M059J (cell line): Measurements from ENCODE around the gene BRD1. TPM values are rescaled to one million over a fixed set of nuclear protein-coding genes. Genes with fewer than 3 reads are reported as not detected.
"Not testable (repeated sequence)": the region's sequence is repeated elsewhere in the genome, so short reads cannot be mapped to it uniquely, and the experiment has no call there.

Experiments
- DNase-seq: peaks from one replicate; pipeline ENCODE4 v3.0.0-alpha.2; 2012; ENCODE audit warnings: low read depth
- total RNA-seq: library from RNA; depleted of rRNA; stranded (reverse); fragments of >200 nt; shearing (Covaris generic); gene quantifications from 2 replicates; pipeline ENCODE4 v1.2.3, GENCODE V29; 2014

Gene BRD1
- total RNA-seq, 1 experiment from 2014 or later, result 10.2 TPM

DNA sequence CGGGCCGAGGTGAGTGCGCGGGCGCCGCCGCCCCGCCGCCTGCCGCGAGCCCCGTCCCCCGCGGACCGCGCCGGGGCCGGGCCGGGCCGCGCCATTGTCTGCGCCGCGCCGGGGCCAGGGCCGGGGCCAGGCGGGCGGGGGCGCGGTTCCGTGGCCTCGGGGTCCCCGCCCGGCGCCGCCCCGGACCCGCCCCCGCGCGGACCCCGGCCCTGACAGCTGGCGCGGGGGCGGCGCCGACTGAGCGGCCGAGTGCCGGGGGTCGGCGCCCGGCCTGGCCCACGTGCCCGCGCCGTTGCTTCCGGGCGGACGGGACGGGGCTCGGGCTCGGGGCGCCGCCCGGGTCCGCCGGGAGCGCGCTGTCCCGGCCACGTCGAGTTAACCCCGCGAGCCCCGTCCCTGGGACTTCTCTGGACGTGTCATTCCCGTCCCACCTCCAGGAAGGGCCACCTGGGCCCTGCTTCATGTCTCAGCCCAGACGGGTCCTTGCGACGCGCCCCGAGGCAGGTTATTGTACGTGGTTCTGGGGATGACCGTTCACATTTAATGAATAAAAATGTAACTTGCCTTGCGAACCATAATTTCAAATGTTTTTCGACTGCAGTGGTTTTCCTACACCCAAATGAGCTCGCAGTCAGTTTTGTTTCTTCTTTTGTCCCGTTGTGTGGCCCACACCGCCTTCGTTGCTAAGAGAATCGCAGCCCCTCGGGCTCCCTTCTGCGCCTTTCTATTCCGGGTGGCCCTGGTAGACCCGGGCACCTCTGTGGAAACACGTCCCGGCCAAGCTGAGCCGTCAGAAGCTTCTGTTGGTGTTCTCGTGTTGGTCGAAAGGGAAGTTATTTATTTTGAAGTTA is 26.5 kb upstream of the BRD1 start:
- DNase-seq, result peak; percentile 24

DNA sequence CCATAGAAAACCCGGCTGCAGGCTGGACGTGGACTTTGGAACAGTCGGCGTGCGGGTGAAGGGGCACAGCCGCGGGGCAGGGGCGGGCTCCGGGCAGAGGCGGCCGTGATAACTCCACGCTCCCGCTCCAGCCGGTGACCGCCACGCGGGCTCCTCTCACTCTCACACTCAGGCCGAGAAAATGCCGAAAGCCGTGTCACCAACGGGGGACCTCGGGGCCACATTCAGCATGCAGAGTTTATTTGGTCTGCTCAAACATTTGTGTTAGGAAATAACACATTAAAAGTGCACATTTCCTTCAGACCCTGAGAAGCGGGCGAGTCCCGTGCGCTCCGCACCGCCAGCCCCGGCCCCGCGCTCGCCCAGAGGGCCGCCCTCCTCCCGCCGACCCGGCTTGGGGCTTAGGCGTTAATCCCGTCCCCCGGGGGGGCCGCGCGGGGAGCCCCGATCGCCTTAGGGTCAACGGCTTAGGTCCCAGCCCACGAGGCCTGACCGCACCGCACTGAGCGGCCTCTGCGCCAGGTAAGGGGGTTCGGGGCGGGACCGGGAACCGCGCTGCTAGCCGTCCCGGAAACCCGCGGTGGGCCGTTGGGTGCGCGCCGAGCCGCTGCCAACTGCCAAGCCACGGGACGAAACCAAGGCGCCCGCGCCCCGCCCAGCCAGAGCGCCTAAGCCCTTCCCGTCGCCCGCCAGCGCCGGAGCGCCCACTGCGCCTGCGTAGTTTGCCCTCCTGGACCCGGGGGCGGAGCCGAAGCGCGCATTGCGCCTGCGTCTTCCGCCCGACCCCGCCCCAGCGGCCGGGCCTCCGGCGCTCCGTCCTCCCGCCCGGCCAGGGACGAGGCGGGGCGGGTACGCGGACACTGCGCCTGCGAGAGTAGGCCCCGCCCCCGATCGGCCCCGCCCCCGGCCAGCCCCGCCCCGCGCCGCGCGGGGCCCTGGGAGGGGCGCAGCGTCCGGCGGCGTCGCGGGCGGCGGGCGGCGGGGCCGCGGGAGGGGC is 25.5 kb upstream of the BRD1 start, which contains the start of gene ZBED4:
Gene ZBED4, plus strand, starts transcription at position 947 of the 997 bp plus-strand sequence. CDS start 29,819 bp downstream, outside the sequence.
- peak; percentile 92 for DNase-seq

DNA sequence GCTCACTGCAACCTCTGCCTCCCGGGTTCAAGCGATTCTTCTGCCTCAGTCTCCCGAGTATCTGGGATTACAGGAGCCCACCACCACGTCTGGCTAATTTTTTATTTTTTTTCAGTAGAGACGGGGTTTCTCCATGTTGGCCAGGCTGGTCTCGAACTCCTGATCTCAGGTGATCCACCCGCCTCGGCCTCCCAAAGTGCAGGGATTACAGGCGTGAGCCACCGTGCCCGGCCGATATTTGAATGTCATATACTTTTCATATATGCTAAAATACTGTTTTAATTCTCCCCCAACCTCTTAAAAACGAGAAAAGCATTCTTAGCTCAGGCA is 24.9 kb upstream of the BRD1 start:
- not testable (repeated sequence) for DNase-seq

DNA sequence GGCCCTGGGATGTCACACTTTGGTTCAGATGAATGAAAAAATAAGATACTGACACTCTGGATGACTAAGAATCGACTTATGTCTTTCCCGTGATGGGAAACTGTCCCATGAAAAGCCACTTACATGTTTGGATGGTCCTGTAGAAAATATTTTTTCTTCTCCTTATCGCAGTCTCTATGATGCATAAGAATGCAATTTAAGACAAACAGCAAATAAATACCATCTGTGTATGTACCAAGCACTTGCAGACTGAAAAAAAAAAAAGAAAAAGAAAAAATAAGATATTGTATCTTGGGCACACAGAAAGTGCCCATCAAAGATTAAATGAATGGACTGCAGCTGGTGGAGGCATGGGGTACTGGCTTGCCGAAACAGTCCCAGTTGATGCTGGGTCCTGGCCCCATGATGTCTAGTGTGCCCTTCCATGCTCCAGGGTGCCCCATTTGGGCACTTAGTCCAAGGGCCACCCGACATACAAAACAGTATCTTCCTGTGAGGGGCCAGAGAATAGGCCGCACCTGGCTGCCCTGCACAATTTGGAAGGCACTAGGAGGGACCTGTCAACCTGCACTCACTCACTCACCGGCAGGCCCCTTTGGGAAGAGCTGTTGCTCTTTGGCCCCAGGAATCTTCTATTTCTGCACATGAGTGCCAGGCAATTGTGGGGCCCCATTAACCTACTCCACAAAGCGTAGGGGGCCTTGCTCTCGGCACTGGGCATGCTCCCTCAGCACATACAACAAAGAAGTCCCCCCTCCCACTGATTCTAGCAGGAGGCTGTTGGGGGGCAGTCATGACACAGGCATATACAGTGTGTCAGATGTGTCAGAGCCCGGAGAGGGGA is 23.5 kb upstream of the BRD1 start:
- no peak for DNase-seq

DNA sequence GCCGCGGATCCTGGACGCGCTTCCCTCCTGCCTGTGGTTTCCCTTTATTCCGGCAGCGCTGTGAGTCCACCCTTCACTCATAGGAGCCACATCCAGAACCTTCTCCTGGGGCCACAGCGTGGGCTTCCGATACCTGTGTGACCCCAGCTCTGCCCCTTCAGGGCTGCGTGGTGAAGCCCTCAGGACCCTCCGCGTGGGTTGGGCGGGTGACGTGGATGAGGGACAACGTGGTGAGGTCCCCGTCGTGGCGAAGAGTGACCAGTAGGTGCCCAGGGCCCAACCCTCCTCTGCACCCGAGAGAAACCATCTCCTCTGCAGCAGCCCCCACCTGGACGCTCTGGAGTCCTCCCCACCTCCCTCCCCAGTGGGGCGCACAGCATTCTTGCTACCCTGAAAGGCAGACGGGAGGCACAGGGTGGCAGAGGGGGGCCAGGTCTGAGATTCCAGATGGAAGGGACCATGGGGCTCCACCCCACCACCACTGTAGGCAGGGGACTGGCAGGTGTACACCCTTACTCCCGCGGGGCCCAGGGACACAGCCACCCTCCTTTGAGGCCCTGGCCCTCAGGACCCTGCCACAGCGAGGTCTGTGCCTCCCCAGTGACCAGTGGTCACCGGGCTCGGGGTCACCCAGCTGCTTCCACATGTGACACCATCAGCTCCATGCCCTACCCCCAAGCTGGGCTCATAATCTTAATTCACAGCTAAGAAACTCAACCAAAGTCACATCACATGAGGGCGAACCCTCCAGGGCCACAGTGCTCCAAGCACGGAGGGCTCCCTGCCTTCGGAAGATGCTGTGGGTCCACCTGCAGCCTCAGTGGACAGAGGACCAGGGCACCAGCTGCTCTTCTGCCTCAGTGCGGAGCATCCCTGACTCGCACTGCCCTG is 22.6 kb upstream of the BRD1 start:
- no peak for DNase-seq

DNA sequence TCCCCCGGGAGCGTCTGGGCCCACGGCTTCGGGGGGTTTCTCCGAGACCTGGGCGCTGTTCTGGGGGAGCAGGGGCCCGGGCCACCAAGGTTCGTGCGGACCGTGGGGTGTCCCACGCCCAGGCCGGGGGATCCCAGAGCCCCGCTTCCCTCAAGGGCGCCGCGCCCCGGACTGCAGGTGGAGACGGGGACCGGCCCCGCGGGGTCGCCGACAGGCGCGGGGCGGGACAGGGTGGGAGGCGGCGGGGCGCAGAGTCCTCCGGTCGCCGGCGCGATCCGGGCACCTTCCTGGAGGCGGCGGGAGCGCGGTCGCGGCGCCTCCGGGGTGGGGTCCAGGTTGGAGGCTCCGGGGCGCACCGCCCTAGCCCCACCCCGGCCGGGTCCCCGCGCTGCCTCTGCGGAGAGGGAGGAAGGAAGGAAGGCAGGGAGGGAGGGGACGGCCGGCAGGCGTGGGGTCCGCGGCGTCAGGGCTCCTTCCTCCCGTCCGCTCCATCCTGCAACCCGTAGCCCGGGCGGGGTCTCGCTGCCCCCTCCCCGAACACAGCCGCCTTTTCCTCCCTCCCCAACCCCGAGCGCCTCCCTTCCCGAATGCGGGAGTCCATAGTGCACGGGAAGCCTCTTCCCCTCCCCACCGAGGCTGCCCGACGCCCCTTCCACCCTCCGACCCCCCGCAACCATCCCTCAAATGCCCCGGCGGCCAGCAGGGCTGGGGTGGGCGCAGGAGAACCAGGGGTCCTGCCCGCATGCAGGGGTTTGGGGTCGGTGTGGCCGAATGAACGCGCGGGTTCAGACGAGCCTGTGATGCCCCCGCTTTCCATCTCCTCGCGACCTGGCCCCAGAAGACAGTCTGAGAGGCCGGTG is 21.7 kb upstream of the BRD1 start:
- DNase-seq, result no peak

DNA sequence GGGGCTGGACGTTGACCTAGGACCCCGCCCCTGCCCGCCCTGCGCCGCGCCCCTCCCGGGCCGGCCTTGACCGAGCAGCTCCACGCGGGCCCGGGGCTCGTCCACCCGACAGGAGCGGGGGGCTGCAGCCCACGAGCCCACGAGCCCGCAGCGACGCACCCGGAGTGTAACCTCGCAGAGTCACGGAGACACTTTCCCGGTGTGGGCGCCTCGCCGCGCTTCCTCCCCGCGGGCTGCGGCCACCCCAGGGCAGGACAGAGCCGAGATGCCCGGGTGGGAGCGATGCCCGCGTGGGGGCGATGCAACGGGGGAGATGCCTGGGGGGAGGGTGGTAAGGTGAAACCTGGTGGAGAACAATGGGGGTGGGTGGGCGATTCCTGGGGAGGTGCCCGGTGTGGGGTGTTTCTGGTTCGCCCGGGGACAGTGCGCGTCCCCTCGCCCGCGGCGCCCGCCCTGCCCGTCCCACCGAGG is 21.1 kb upstream of the BRD1 start:
- no peak for DNase-seq

DNA sequence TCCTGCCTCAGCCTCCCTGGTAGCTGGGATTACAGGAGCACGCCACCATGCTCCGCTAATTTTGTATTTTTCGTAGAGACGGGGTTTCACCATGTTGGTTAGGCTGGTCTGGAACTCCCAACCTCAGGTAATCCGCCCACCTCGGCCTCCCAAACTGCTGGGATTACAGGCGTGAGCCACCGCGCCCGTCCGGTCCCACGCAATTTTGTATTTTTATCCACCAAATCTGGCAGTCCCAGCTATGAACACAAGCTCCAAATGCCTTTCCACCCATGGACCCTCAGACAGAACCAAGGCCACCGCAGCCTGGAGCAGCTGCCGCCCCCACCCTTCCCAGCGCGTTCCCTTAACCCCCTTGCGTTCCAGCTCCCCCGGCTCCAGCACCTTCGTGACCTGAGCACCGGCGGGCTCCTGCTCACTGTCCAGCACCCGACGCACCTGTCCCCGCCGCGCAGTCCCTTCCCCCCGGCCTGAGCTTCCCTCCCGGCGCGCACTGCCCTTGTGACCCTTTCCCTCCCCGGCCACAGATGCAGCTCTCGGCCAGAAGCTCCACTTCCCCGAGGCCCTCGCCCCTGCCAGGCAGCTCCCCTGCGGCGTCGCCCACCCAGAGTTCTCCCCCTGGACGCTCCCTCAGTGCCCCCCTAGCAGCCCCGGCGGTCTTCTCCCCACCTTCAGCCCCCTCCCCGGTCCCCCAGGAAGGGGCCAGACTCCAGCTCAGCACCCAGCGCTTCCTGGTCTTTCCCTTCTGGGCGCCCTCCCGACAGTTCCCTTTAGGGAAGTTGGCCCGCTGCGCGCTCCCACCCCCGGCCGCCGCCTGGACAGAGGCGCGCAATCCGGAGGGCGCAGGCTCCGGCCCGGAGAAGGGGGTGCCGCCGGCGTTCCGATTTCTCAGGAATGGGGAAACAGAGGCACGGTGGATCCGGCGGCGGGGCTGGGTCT is 20.3 kb upstream of the BRD1 start:
- no peak for DNase-seq

DNA sequence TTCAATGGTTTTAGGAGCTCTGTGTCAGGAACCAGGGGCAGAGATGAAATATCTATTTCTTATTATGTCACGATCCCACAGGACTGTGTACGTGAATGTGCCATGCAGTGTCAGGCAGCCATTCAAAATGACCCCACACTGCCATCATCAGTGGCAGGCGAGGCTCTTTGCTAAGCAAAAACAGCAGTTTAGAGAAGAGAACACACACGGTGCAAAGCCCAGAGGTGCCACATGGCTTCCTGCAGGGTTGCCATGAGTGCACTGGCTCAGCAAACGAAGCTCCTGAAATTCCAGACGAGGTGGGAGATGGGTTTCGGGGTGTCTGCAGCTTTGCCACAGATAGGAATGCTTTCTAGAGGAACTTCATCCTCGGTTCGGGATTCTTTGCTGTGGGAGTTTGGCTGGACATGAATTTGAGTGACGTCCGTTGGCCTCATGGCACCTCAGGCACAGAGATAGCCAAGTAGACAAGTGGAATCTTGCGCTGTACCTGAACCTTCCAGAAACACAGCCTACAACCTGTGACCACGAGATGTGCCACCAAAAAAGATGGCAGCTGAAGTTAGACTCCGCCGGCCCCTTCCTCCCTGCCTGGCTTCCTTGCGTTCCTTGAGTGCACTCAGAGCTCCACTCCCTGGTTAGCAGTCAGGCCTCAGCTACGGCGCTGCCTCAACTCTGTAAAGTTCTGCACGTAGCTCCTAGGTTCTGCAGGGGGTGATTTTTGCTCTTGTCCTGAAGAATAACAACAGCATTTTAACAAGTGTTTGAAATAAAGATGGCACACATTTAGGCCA is 18.2 kb upstream of the BRD1 start:
- no peak for DNase-seq

DNA sequence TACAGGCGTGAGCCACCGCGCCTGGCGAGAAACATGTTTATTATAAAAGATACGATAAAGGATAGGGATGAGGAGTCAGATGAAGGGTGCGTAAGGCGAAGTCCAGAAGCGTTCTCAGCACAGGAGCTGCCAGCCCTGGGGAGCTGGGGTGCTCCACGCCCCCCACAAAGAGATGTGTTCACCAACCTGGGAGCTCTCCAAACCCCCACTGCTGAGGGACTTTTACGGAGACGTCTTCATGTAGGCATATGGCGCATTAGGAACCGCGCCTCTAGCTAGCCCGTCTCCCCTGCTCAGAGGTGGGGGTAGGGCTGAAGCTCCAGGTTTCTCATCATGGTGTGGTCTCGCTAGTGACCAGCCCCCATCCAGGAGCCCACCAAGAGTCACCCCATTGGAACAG is 17.6 kb upstream of the BRD1 start:
- no peak for DNase-seq

DNA sequence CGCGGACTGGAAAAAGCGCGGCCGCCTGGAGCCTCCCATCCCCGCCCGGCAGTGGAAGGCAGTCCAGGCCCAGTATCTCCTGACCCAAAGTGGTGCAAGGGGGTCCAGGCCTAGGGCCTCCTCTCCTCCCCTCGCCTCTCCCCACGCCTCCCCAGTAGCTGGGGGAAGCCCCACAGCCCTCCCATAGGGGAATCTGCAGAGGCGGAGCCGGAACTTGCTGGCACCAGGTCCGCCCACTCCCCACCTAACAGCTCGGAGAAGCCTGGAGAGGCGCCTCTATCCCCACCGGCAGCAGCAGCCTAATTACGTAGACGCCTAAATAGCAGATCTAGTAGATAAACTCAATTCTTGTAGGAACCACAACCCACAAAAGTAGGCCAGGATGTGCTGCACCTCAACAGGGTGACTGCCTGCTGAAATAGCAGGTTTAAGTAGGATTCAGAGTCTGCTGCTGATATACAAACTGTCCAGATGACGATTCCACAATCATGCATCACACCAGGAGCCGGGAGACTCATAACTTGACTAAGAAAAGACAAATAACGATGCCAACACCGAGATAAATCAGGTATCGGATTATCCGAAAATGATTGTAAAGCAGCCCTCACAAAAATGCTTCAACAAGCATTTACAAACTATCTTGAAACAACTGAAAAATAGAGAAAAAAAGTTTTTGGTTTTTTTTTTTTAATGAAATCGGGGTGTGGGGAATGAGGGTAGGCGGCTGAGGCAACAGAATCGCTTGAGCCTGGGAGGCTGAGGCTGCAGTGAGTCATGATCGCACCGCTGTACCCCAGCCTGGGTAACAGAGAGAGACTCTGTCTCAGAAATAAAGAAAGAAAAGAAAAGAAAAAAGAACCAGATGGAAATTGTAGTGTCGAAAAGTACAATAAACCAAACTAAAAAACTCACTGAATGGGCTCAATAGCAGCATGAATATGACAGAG is 11.4 kb upstream of the BRD1 start:
- peak; percentile 29 for DNase-seq

DNA sequence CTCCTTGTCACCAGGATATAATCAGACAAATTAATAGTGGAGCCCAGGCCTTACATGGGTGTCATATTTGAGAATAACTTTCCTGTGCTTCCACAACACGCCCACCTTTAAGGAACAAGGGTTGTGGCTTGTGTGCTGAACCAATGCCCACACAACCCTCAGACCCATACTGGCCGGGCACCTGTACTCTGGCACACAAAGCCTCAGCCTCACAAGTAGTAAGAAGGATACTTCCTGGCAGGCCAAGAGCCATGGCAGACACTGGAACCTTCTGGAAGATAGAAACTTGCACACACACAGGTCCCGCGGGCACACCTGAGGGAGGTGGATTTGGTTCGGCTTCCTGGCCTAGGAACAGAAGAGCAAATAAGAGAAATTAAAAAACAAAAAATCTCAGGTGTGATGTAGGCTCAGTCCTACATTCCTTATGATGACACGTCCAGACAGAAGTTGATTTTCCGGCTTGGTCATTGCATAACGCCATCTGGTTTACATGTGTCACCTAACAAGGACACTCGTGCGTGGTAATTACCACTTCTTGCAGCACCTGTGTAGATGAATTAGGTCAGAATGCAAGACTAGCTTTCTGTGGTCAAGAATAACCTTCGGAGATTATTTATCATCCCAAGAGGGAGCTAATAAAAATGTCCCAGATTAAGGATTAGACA is 5.8 kb upstream of the BRD1 start:
- DNase-seq, result no peak

DNA sequence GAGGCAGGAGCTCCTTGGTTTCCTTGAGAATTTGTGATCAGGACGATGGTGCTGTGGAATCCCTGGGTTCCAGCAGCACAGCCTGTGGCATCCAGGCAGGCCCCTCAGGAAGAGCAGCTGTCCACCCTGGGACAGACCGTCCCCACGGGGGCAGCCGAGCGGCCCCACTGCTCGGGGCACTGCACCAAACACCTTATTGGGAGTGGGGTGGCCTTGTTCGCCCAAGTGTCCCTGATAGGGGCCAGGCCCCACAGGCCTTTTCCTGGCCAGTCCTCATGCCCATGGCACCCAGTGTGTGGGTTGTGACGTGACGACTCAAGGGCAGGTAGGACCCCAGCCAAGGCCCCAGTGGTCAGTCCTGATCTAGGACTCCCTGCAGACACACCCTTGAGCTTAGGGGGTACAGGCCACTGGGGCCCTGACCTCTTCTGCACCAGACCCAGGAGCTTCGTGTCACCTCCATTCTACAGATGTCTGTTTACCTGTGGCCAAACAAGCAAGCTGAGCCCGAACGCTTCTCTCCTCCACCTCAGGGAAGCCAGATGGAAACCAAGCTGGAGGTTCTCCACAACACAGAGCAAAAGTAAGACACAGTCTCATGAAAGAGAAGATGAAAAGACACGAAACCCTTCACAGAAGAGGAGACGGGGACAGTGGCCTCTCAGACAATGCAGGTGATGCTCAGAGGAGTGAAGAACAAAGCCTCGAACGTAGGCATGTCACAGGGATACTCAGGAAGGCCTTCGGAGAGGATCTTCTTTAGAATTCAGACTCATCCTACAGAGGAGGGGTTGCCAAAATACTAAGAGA is 1.6 kb upstream of the BRD1 start:
- DNase-seq, result no peak

DNA sequence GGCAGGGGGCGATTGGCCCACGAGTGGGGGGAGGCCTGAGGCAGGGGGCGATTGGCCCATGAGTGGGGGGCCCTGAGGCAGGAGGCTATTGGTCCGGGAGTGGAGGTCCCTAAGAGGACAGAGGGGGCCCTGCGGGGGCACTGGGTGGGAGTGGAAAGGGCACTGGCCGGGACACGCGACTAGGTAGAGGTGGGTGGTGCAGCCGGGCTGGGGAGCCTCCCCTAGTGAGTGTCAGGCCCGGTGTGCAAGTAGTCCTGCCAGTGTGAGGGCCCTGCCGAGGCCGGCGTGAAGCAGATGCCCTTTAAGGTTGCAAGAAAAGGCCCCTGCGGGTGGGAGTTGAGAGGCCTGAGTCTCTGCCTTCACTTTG is 909 bp upstream of the BRD1 start:
- DNase-seq, result no peak

DNA sequence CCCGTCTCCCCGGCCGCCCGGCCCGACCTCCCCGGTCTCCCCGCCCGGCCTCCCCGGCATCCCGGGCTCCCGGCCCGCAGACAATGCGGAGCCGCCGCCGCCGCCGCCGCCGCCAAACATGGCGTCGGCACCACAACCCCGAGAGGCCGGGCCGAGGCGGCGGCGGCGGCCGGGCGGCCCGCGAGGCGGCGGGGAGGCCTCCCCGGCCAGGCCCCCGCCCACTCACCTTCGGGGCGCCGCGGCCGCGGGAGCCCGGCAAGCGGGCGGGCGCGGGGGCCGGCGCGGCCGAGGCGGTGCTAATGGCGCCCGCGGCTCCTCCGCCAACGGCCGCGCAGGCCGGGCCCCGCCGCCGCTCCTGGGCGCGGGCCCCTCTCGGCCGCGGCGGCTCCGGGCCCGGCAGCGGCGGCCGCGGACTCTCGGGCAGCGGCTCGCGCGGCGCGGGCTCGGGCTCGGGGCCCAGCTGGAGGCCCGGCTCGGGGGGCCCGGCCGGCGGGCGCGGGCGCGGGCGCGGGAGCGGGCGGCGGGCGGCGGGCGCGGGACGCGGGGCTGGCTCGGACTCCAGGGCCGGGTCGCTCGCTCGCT is 311 bp downstream of the BRD1 start:
- DNase-seq, result no peak
